CD4-positive, alpha-beta T cell treated with Interleukin-10 for 1 hour (primary cell): ENCODE measurements around the gene SPINT1.
"Not testable (repeated sequence)": the region's sequence is repeated elsewhere in the genome, so short reads cannot be mapped to it uniquely, and the experiment has no call there.

Experiments
- DNase-seq: peaks from one replicate; pipeline ENCODE4 v3.0.0-alpha.2; 2020

Gene SPINT1

GRCh38 chr15:40861147-40861546 lies 17.3 kb downstream of the SPINT1 start:
- DNase-seq = not testable (repeated sequence)

DNA sequence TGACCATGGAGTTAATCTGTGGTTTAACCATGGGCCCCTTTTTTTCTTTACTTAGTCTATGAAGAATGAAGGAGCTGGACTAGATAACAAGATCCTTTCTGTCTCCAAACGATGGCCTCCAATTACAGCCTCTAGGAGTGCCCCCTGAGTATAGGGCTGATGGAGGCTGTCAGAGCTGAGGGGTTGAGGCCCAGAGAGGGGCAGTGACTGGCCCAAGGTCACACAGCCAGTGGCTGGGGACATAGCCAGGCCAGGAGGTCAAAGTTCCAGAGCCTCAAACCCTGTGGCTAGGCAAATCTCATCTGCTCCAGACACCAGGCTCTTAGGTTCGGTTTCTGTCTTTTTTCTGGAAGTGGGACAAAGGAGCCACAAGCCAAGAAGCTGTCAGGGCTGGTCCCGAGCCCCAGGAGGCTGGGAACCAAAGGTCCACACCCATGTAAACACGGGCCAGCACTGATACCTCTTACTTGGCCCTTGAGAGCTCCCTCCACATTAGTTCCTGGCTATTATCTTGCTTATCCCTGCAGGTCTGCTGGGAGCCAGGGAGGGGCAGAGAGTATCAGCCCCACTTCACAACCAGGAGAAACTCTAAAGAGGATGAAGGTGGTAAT lies 19.9 kb downstream of the SPINT1 start:
- no peak for DNase-seq

DNA sequence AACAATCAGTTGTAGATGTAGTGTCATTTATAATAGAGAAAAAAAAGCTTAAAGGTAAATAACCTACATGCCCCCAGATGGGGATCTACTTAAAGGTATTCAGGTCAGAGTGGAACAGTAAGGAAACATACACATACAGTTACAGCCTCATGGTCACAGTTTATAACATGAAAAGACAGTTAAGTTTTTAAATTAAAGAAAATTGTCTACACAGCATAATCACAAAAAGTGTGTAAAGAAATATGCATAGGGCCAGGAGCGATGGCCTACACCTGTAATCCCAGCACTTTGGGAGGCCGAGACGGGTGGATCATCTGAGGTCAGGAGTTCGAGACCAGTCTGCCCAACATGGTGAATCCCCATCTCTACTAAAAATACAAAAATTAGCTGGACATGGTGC lies 23.4 kb downstream of the SPINT1 start:
- DNase-seq = no peak

DNA sequence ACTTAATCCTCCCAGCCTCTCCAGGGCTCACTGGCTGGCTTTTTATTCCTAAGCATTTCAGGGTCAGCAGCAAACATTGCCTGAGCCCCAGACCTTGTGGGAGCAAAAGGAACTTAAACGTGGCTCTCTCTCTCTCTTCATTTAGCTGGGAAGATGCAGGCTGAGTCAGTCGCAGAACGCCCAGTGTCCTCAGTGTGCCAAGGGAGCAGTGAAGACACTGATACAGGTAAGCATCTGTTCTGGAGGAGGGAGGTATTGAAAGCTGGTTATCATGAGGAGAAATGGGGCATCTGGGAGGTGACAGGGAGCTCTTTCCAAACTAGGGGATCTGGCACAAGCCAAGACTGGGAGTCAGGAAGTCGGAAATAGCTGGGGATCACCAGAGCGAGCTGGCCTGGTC lies 25.8 kb downstream of the SPINT1 start:
- no peak for DNase-seq

GRCh38 chr15:40870716-40871115 lies 26.9 kb downstream of the SPINT1 start:
- no peak for DNase-seq

- DNase-seq = no peak
These were observed 28.1 kb downstream of the SPINT1 start for GRCh38 chr15:40871749-40872617.

GRCh38 chr15:40872791-40873693 lies 29.2 kb downstream of the SPINT1 start:
- no peak for DNase-seq

DNA sequence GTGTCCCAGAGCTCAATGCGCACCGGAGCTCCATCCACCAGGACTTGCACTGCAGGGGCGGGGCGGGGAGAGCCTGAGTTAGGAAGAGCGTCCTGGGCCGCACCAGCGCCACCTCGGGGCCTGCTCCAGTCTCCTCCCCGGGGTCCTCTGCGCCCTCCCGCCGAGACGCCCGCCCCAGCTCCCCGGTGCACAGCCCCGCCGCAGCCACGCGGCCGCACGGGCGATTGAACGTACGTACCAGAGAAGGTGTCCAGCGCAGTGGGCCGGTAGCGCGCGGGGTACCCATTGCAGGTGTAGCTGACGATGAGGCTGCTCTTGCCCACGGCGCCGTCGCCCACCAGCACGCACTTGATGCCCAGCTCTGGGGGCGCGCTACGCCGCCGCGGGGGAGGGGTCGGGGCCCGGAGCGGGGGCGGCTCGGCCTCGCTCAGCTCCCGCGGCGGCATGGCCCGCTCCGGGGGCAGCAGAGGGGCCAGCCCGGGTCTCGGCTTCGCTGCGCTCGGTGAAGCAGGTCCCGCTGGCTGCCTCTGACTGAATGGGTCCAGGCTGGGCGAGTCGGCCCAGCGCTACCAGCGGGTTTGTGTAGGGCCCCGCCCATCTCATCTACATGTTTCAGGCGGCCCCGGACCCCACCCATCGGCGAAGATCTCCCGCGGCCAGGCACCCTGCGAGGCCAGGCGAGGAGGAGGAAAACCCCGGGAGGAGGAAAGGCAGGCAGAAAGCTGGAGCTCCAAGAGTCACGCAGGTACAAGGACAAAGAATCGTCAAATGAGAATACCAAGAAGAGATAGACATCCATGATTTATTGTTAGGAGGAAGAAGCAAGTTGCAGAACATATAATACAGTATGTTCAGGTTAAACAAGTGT lies 30.1 kb downstream of the SPINT1 start, which contains the start of gene RHOV:
RHOV (minus strand) TSS at position 541 of the 868 bp plus-strand sequence; CDS start at position 446, 95 bp downstream.
- DNase-seq = peak; percentile 59

- no peak for DNase-seq
These were observed 32.3 kb downstream of the SPINT1 start for GRCh38 chr15:40875991-40876730.

DNA sequence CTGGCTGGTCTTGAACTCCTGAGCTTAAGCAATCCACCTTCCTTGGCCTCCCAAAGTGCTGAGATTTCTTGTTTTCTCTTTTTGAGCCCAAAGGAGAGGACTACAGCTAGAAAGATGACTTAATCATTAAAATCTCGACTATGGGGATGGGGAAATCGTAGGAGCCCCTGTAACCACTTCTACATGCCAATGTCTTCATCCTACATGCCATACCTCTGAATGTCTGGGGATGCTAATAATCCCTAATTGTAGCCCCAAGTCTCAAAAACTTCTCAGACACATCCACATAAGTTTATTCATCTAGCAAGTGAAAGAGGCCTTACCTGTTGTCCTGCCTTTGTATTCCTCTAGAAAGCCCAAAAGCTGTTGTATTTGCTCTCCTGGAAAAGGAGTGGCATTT lies 33.8 kb downstream of the SPINT1 start:
- no peak for DNase-seq

- DNase-seq = no peak
These were observed 34.9 kb downstream of the SPINT1 start for GRCh38 chr15:40878785-40879184.

- no peak for DNase-seq
These were observed 35.8 kb downstream of the SPINT1 start for GRCh38 chr15:40879609-40880008.

DNA sequence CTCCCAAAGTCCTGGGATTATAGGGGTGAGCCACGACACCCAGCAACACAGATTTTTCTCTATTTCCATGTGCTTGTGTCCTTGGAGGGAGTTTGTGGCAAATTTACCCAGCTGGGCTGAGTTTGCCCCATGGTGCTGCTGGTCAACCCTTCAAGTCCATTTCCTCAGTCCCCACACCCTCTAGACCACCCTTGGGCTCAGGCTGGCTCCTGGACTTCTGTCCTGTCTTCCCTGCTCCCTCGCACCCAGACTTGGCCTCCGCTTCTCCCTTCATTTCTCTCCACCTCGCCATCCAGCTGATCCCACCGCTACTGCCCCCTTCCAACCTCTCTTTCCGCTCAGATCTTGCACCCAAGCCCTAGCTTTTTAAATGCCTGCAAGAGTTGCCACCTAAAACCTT lies 37.5 kb downstream of the SPINT1 start:
- DNase-seq = no peak

DNA sequence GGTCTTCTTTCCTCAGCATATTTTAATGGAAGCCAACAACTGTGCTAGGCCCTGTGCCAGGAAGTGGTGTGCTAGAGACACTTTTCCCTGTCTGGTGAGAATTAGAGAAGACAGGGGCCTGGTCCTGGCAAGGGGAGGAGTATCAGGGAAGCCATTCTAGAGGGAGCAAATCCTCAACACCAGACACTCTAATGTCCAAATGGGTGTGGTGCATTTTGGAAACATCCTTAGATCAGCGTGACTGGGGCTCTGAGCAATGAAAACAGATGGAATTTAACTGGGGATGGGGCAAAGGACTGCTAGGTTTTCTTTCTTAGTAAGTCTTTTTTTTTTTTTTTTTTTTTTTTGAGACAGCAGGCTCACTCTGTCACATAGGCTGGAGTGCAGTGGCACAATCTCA lies 42.7 kb downstream of the SPINT1 start:
- no peak for DNase-seq

DNA sequence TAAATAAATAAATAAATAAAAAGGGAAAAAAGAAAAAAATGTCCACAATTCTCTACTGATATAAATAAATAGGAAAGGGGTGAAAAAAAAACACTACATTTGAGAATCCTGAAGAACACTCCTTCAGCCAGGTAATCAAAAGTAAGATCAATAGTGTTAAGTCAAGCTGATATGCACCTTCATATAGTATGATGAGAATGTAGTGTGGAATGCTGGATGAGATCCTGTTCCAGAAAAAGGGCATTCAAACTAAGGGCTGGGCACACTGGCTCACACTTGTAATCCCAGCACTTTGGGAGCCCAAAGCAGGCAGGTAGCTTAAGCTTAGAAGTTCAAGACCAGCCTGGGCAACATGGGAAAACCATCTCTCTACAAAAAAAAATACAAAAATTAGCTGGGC lies 45.3 kb downstream of the SPINT1 start:
- no peak for DNase-seq

DNA sequence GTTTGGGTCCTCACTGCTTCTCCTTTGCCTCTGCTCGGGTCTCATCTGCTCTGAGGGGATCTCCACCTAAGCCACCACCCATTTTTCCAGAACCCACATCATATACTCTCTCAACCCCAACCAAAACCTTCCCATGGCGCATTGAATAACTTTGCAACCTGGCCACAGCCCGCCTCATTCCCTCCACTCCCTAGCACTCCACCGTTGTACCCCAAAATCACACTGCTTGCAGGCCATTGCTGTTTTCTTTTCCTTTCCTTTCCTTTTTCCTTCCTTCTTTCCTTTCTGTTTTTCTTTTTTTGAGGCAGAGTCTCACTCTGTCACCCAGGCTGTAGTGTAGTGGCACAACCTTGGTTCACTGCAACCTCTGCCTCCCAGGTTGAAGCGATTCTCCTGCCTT lies 47.3 kb downstream of the SPINT1 start:
- DNase-seq = no peak

GRCh38 chr15:40891810-40892446 lies 48.1 kb downstream of the SPINT1 start:
- peak; percentile 48 for DNase-seq

DNA sequence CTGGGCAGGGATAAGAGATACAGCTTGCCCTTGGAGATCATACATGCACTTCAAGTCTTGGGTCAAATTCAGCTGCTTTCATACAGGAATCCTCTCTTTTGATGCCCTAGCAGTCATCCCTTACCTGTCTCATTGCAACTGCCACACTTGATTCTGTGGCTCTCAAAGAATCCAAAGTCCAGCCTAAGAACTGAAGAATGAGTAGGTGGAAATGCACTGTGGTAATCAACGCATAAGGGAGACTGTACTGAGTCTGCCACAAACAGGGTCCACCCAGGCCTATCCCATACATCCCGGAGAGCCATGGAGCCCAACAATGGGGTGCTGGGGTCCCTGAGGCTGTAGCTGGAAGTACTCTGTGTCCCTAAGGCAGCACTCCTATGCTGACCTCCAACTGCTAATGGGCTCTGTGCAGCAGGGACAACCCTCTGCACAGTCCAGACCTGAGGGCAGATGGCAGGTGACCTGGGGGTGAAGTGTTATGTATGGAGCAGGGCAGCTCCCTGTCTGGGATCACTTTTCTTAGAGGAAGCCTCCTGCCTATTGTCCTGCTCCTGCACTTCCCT lies 48.7 kb downstream of the SPINT1 start:
- no peak for DNase-seq

GRCh38 chr15:40893019-40893670 lies 49.3 kb downstream of the SPINT1 start:
- DNase-seq = no peak
